ENCODE measurements around the gene TUBA4A. TPM values are rescaled to one million over a fixed set of nuclear protein-coding genes. Genes with fewer than 3 reads are reported as not detected.

TUBA4A gene
- total and polyA plus RNA-seq, 2 of the 4 experiments (the other 2 are of a cell fraction) = 21.9 to 35.6 TPM

GRCh38 chr2:219286436-219287115, 32.9 kb upstream of the TUBA4A start:
- Histone ChIP-seq H2BK120ac (ENCODE audit: low read depth, low read length) (peak overlapping the region; percentile 54; the same call in 1 of the 2 replicates), H3K9ac (ENCODE audit: low read depth, low read length) (no peak overlapping the region), H3K27ac (ENCODE audit: insufficient read depth, low read length) (0 out of 2 replicates have a peak overlapping the region, but pooled peaks have one; percentile 4), H4K20me1 (ENCODE audit: insufficient read depth, low read length) (peaks cover 10% of the 10 kb centered on the region; the same call in 1 of the 2 replicates), H3K14ac (replicated peaks; ENCODE audit: low read depth, low read length) (no peak overlapping the region), H3K4me2 (ENCODE audit: low read depth, low read length) (no peak overlapping the region), H2BK15ac (ENCODE audit: low read depth, low read length) (no peak overlapping the region), H3K79me1 (ENCODE audit: low read depth in 1 of 2, low read length in 2 of 2) (peaks cover 0 to 9% of the 10 kb centered on the region in 2 experiments), H2AK5ac (ENCODE audit: low read depth, low read length) (no peak overlapping the region; the same call in 1 of the 2 replicates), H3K36me3 (ENCODE audit: control insufficient read depth, insufficient read depth, low read length) (peaks cover 47% of the 10 kb centered on the region), H3K4me1 (ENCODE audit: control insufficient read depth, insufficient read depth, low read length) (peaks cover 14% of the 10 kb centered on the region), H3K4ac (ENCODE audit: low read depth, low read length) (0 out of 2 replicates have a peak overlapping the region, but pooled peaks have one; percentile 13), H3K4me3 (ENCODE audit: insufficient read depth, low read depth, low read length) (no peak overlapping the region), H2BK5ac (ENCODE audit: low read depth, low read length, poor library complexity, severe bottlenecking) (peak overlapping the region; percentile 7), H3K23ac (ENCODE audit: low read depth, low read length) (no peak overlapping the region), H3K27me3 (ENCODE audit: control insufficient read depth, insufficient read depth, low read length) (no peaks in the 10 kb centered on the region), H3K56ac (ENCODE audit: extremely low read depth, insufficient read depth, low read length) (no peak overlapping the region), H4K5ac (ENCODE audit: low read depth, low read length) (no peak overlapping the region), H3K18ac (ENCODE audit: low read depth, low read length) (no peak overlapping the region), H3K9me1 (ENCODE audit: insufficient read depth, low read length) (peaks cover 11% of the 10 kb centered on the region; the same call in 1 of the 2 replicates), H4K91ac (ENCODE audit: insufficient read depth, low read depth, low read length) (no peak overlapping the region), H4K8ac (ENCODE audit: low read depth in 2 of 2, low read length in 2 of 2) (peak overlapping the region in 1 of 2 experiments; percentile 71; a peak in 2 of 4 replicates), H2BK20ac (ENCODE audit: low read depth, low read length) (no peak overlapping the region), H3K9me3 (ENCODE audit: control insufficient read depth, insufficient read depth, low read length) (no peaks in the 10 kb centered on the region), H2AFZ (replicated peaks; ENCODE audit: low read length, poor library complexity) (peak overlapping the region; percentile 53), H2AK9ac (replicated peaks; ENCODE audit: low read depth, low read length, poor library complexity) (peak overlapping the region; percentile 87)
- DNase-seq = no peak
- dilution Hi-C loops (cut with HindIII; ENCODE audit: low sequenced_read_pairs, unreplicated experiment) (no loop called here), intact Hi-C loops (cut with micrococcal nuclease) (no loop called here), in situ Hi-C loops (cut with MboI; ENCODE audit: low sequenced_read_pairs) (no loop called here)
- no TSS peak for BruUV-seq (replicated peaks)
- TF ChIP-seq RFX5 (IDR thresholded peaks at IDR 0.05; ENCODE audit: low read depth, low read length) (no peak), RAD21 (IDR thresholded peaks at IDR 0.05; ENCODE audit: low read length) (no peak), CHD1 (IDR thresholded peaks at IDR 0.05; ENCODE audit: low read depth, low read length) (no peak)
- 90% methylated on average over 4 of the region's 12 CpGs; no CpG with 5 or more reads in 1 of the 2 experiments for WGBS, 2 experiments (ENCODE audit: extremely low coverage in 2 of 2, insufficient read length in 1 of 2)
- POLR2A ChIA-PET (ENCODE audit: unreplicated experiment) = no interaction called here
- ATAC-seq (ENCODE audit: low read depth) = peak; percentile 13
- CTCF ChIA-PET = interaction anchor here (0.6 to 1.0 kb wide), 2 partner anchors 9 to 386 kb away, joined by 3 to 7 read pairs; no protein-coding TSS in a partner anchor

Data from IMR-90 (cell line).